Spleen (tissue), 7 donors: ENCODE results near the gene CELF3.

Experiments used
- CTCF ChIP-seq, 11 experiments: fragments of 200-600 bp in 7 of 11; fragments of 450-650 bp in 4 of 11; sonication (generic) in 4 of 11; IDR thresholded peaks in 8 of 11; conservative IDR thresholded peaks in 3 of 11; 1 replicate in 7 of 11; 2 replicates in 4 of 11; pipeline versions ENCODE4 v1.4.0 to v1.8.0; 2016 to 2021; ENCODE audit warnings: antibody characterized with exemption in 11 of 11, inconsistent platforms in 4 of 11, mild to moderate bottlenecking in 1 of 11
- POLR2A ChIP-seq, 3 donors: fragments of 450-650 bp; IDR thresholded peaks; one replicate each; pipeline ENCODE4 v1.5.1; 2017; ENCODE audit warnings: antibody characterized with exemption in 3 of 3, mild to moderate bottlenecking in 1 of 3
- POLR2AphosphoS5 ChIP-seq, 3 donors: sonication (generic); formaldehyde crosslinking; IDR thresholded peaks; one replicate each; pipeline ENCODE4 v1.5.1; 2017; ENCODE audit warnings: antibody characterized with exemption in 3 of 3
- donor health status: DM: no; HTN: no; CAD: no; lungs with moderate emphysema.
- donor health status: DM: no; HTN: no; CAD: no.
- donor health status: DM: no; HTN: no; CAD: no.

- TF ChIP-seq CTCF (IDR thresholded peaks at IDR 0.05 in 8 of 11, conservative IDR thresholded peaks at IDR 0.05 in 3 of 11) (no peak), POLR2AphosphoS5 (IDR thresholded peaks at IDR 0.05) (no peak), POLR2A (IDR thresholded peaks at IDR 0.05) (no peak)
These were observed 20.9 kb upstream of the CELF3 start for GRCh38 chr1:151737479-151737878.
